ENCODE data around the gene PALD1.

DNA sequence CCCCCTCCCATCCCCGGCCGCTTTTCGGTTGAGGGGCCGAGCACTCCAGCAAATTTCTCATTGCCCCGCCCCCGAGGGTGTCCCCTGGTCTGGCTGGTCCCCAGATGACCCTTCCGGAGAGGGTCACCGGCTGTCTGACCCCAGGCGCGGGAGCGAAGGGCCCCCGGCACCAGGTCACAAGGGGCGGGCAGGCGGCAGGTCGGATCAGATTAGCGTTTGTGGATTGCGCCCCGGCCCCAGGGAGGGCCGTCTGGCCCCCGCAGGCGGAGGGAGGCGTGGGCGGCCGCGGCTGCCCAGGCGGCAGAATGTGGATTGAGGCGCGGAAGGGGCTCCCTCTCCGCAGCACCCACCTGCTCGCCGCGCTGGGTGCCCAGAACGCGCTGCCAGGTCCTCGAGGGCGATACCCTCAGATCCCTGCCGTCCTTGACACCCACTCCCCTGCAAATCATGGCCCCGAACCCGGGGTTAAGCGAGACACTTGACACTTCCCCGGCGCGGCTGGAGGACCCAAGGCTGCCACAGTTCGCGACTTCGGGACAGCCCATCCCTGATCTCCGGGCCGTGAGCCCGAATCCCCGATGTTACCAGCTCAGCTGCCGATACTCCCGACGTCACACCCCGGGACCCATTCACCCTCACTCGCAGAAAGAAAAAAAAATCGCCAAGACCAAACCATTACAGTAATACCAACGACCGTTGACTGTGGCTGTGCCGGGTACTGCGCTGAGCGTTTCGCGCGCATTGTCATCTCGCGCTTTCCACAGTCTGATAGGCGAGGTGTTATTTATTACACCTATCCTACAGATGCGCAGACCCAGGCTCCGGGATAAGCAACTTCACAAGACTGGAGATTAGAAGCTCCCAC lies 38.0 kb upstream of the PALD1 start:
- TF ChIP-seq CTCF (IDR thresholded peaks at IDR 0.05) (no peak), POLR2A (IDR thresholded peaks at IDR 0.05) (no peak)

All from right lobe of liver (tissue), 4 donors.